ENCODE measurements around the gene RGS3. TPM values are rescaled to one million over a fixed set of nuclear protein-coding genes. Genes with fewer than 3 reads are reported as not detected.

The RGS3 gene
- total and polyA plus RNA-seq, 2 donors (not counting 3 experiments of a cell fraction or from before 2014, with no cell fraction given), result 356 to 416 TPM

DNA sequence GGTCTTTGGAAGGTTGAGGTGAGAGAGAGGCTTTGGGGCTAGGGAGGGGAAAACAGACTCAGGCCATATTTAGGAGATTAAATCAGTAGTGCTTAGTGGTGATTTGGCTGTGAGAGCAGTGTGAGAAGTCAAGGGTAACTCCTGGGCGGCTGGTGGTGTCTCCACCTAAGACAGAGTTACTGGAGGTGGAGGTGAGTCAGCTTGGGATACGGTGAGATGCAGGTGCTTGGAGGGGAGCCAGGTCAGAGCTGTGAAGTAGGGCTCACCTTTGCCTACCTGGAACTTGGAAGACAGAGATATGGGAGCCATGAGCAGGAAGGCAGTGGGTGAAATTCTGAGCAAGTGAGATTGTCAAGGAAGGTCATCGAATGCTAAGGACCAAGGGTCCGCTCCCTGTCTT is 24.5 kb downstream of the RGS3 start:
- FAIRE-seq, result no peak
- DNase-seq (ENCODE audit: low read depth, low spot score), result no peak
- BruUV-seq (replicated peaks), result no TSS peak
- intact Hi-C loops (cut with micrococcal nuclease), result no loop called here
- Histone ChIP-seq H3K9ac (replicated peaks; ENCODE audit: extremely low read depth, insufficient read depth, low read length) (no peak overlapping the region), H3K36me3 (ENCODE audit: control insufficient read depth in 2 of 2, extremely low read depth in 1 of 2, insufficient read depth in 2 of 2, low read length in 2 of 2) (no peaks in the 10 kb centered on the region), H3K4me1 (ENCODE audit: control insufficient read depth, extremely low read depth, insufficient read depth, low read length) (peaks cover 31% of the 10 kb centered on the region), H2AFZ (ENCODE audit: low read depth, low read length) (no peak overlapping the region), H3K4me3 (replicated peaks in 1 of 3; ENCODE audit: insufficient read depth in 1 of 3, low read depth in 1 of 3, low read length in 3 of 3) (no peak overlapping the region), H3K27ac (ENCODE audit: insufficient read depth, low read depth, low read length) (no peak overlapping the region), H3K4me2 (ENCODE audit: insufficient read depth, low read length) (no peak overlapping the region), H3K27me3 (ENCODE audit: control insufficient read depth in 2 of 2, insufficient read depth in 2 of 2, low read length in 2 of 2) (no peaks in the 10 kb centered on the region), H3K79me2 (ENCODE audit: control insufficient read depth, insufficient read depth, low read length) (no peaks in the 10 kb centered on the region), H3K9me3 (replicated peaks; ENCODE audit: control insufficient read depth, insufficient read depth, low read length) (no peaks in the 10 kb centered on the region), H4K20me1 (replicated peaks; ENCODE audit: control insufficient read depth, extremely low read depth, insufficient read depth, low read length) (no peaks in the 10 kb centered on the region), H3K9me1 (replicated peaks; ENCODE audit: control insufficient read depth, extremely low read depth, insufficient read depth, low read length) (no peaks in the 10 kb centered on the region)
- no peak for TF ChIP-seq EZH2 (IDR thresholded peaks at IDR 0.05; ENCODE audit: borderline replicate concordance, low read depth, low read length, severe bottlenecking)
- TF ChIP-seq MYC (IDR thresholded peaks at IDR 0.05; ENCODE audit: low read depth, low read length), result no peak
- TF ChIP-seq MAX (IDR thresholded peaks at IDR 0.05; ENCODE audit: insufficient read depth, insufficient read length), result no peak
- TF ChIP-seq POLR2A (IDR thresholded peaks at IDR 0.05; ENCODE audit: low read depth, low read length), result no peak
- TF ChIP-seq, protein P1, sequence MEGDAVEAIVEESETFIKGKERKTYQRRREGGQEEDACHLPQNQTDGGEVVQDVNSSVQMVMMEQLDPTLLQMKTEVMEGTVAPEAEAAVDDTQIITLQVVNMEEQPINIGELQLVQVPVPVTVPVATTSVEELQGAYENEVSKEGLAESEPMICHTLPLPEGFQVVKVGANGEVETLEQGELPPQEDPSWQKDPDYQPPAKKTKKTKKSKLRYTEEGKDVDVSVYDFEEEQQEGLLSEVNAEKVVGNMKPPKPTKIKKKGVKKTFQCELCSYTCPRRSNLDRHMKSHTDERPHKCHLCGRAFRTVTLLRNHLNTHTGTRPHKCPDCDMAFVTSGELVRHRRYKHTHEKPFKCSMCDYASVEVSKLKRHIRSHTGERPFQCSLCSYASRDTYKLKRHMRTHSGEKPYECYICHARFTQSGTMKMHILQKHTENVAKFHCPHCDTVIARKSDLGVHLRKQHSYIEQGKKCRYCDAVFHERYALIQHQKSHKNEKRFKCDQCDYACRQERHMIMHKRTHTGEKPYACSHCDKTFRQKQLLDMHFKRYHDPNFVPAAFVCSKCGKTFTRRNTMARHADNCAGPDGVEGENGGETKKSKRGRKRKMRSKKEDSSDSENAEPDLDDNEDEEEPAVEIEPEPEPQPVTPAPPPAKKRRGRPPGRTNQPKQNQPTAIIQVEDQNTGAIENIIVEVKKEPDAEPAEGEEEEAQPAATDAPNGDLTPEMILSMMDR (IDR thresholded peaks at IDR 0.05; ENCODE audit: extremely low read depth in 1 of 2, insufficient read depth in 1 of 2, low read depth in 1 of 2, low read length in 2 of 2), result no peak
- TF ChIP-seq GATA2 (IDR thresholded peaks at IDR 0.05; ENCODE audit: insufficient read depth, insufficient read length, low read depth, low read length), result no peak
- no peak for TF ChIP-seq POLR2AphosphoS5 (IDR thresholded peaks at IDR 0.05; ENCODE audit: insufficient read depth, low read depth, low read length)
- TF ChIP-seq FOS (IDR thresholded peaks at IDR 0.05; ENCODE audit: borderline replicate concordance, insufficient read depth, low read length), result no peak
- no peak for TF ChIP-seq JUN (IDR thresholded peaks at IDR 0.05; ENCODE audit: borderline replicate concordance, insufficient read depth, insufficient read length, low read depth)
- dilution Hi-C loops (cut with MboI; ENCODE audit: extremely low pct_ligation_motif_present, low sequenced_read_pairs), result no loop called here
- CTCF ChIA-PET, result interaction anchor here (0.6 to 1.3 kb wide), 3 partner anchors 12 to 42 kb away, joined by 3 to 5 read pairs (median 3); no protein-coding TSS in a partner anchor
- POLR2A ChIA-PET, result no interaction called here
